NK-92 (cell line): ENCODE data around the gene AMFR.

Experiments used
- DNase-seq: peaks from one replicate; lab custom pipeline; 2025; ENCODE audit not compliant: unreplicated experiment; lab: John Stamatoyannopoulos, UW

The AMFR gene

GRCh38 chr16:56336071-56336688 is 89.2 kb downstream of the AMFR start:
- no peak for DNase-seq

GRCh38 chr16:56334761-56335160 is 90.6 kb downstream of the AMFR start:
- DNase-seq: no peak

- no peak for DNase-seq
Measured at GRCh38 chr16:56332464-56333079, 92.8 kb downstream of the AMFR start.

GRCh38 chr16:56331915-56332314 is 93.4 kb downstream of the AMFR start:
- DNase-seq: no peak

- no peak for DNase-seq
Measured at GRCh38 chr16:56331399-56331798, 93.9 kb downstream of the AMFR start.

GRCh38 chr16:56330476-56330875 is 94.9 kb downstream of the AMFR start:
- DNase-seq: no peak

GRCh38 chr16:56329887-56330286 is 95.5 kb downstream of the AMFR start:
- DNase-seq: no peak

GRCh38 chr16:56328276-56329022 is 96.9 kb downstream of the AMFR start:
- DNase-seq: no peak

GRCh38 chr16:56327929-56328258 is 97.5 kb downstream of the AMFR start:
- no peak for DNase-seq

GRCh38 chr16:56327071-56327928 is 98.0 kb downstream of the AMFR start:
- no peak for DNase-seq

GRCh38 chr16:56325956-56326355 is 99.4 kb downstream of the AMFR start:
- no peak for DNase-seq

- DNase-seq: no peak
Measured at GRCh38 chr16:56324406-56324805, 100.9 kb downstream of the AMFR start.

- no peak for DNase-seq
Measured at GRCh38 chr16:56321571-56321970, 103.8 kb downstream of the AMFR start.

- no peak for DNase-seq
Measured at GRCh38 chr16:56320811-56321558, 104.4 kb downstream of the AMFR start.

GRCh38 chr16:56320056-56320455 is 105.3 kb downstream of the AMFR start:
- no peak for DNase-seq

GRCh38 chr16:56319376-56319775 is 106.0 kb downstream of the AMFR start:
- no peak for DNase-seq

GRCh38 chr16:56318827-56319140 is 106.6 kb downstream of the AMFR start:
- DNase-seq: no peak

GRCh38 chr16:56317998-56318826 is 107.1 kb downstream of the AMFR start:
- no peak for DNase-seq

GRCh38 chr16:56316545-56316944 is 108.8 kb downstream of the AMFR start:
- no peak for DNase-seq

- DNase-seq: no peak
Measured at GRCh38 chr16:56315955-56316354, 109.4 kb downstream of the AMFR start.
